Measurements from ENCODE around the gene NKX6-2.

Gene NKX6-2

DNA sequence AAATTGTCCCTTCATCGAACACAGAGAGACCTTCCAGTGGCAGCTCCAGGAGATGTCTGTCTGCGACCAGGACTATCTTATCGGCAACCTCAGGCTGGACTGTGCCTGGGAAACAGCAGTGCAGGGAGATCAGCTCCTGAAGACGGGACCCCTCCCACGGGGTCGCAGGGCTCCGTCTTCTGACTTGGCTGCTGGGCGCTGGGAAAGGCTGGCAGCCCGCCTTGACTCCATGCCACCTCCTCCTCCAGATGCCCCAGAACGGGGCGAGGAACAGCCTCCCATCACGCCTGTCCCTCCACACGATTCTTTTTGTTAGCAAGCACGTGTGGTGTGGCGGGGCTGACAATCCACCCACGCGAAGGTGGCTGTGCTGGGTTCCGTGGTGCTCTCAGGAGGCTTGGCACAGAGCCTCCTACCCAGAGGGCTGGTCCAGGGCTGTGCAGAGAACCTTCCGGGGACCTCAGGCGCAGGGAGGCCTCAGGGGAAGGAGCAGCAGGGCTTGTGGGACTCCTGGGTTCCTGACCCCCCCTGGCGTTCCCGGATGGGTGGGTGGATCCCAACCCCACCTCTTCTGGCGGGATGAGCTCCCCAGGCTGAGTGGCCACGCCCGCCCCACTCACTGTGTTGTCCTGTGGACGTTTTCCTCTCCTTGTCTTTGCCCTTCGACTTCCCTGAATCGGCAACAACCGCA is 47.6 kb upstream of the NKX6-2 start:
- Histone ChIP-seq H3K36me3 (ENCODE audit: insufficient read depth, low read length) (no peaks in the 10 kb centered on the region), H3K27ac (ENCODE audit: low read length) (no peak overlapping the region), H2AFZ (ENCODE audit: low read depth, low read length) (no peak overlapping the region), H3K4me3 (ENCODE audit: low read depth in 1 of 2, low read length in 2 of 2) (no peak overlapping the region), H3K27me3 (ENCODE audit: insufficient read depth, low read length, poor library complexity) (no peaks in the 10 kb centered on the region), H3K9ac (ENCODE audit: low read depth, low read length) (no peak overlapping the region), H3K9me3 (ENCODE audit: insufficient read depth, low read length, severe bottlenecking) (no peaks in the 10 kb centered on the region), H3K79me2 (ENCODE audit: insufficient read depth, low read length) (no peaks in the 10 kb centered on the region), H3K4me1 (ENCODE audit: insufficient read depth, low read length) (no peaks in the 10 kb centered on the region), H4K20me1 (ENCODE audit: insufficient read depth, low read length) (peaks cover 6% of the 10 kb centered on the region; the same call in 1 of the 2 replicates), H3K4me2 (ENCODE audit: insufficient read depth, low read length) (no peak overlapping the region)
- TF ChIP-seq CTCF (IDR thresholded peaks at IDR 0.05; ENCODE audit: borderline replicate concordance, extremely low read depth, low read length, poor library complexity, severe bottlenecking) (no peak), EZH2 (IDR thresholded peaks at IDR 0.05; ENCODE audit: borderline replicate concordance, low read depth, low read length, severe bottlenecking) (no peak)
- no peak for ATAC-seq (ENCODE audit: insufficient read depth, low read depth)
- DNase-seq, result no peak

GRCh38 chr10:132832186-132832969 is 46.4 kb upstream of the NKX6-2 start:
- no peaks in the 10 kb centered on the region for H3K4me1 ChIP-seq (ENCODE audit: insufficient read depth, low read length)
- no peak overlapping the region for H3K9ac ChIP-seq (ENCODE audit: low read depth, low read length)
- H3K4me3 ChIP-seq (ENCODE audit: low read depth in 1 of 2, low read length in 2 of 2), result no peak overlapping the region
- H3K36me3 ChIP-seq (ENCODE audit: insufficient read depth, low read length), result no peaks in the 10 kb centered on the region
- H2AFZ ChIP-seq (ENCODE audit: low read depth, low read length), result no peak overlapping the region
- ATAC-seq (ENCODE audit: insufficient read depth, low read depth) (no peak), DNase-seq (no peak)
- H4K20me1 ChIP-seq (ENCODE audit: insufficient read depth, low read length), result peaks cover 3% of the 10 kb centered on the region; the same call in 1 of the 2 replicates
- no peaks in the 10 kb centered on the region for H3K79me2 ChIP-seq (ENCODE audit: insufficient read depth, low read length)
- H3K27me3 ChIP-seq (ENCODE audit: insufficient read depth, low read length, poor library complexity), result no peaks in the 10 kb centered on the region
- H3K27ac ChIP-seq (ENCODE audit: low read length), result no peak overlapping the region
- H3K4me2 ChIP-seq (ENCODE audit: insufficient read depth, low read length), result no peak overlapping the region
- no peaks in the 10 kb centered on the region for H3K9me3 ChIP-seq (ENCODE audit: insufficient read depth, low read length, severe bottlenecking)
- TF ChIP-seq EZH2 (IDR thresholded peaks at IDR 0.05; ENCODE audit: borderline replicate concordance, low read depth, low read length, severe bottlenecking), result no peak
- no peak for TF ChIP-seq CTCF (IDR thresholded peaks at IDR 0.05; ENCODE audit: borderline replicate concordance, extremely low read depth, low read length, poor library complexity, severe bottlenecking)

DNA sequence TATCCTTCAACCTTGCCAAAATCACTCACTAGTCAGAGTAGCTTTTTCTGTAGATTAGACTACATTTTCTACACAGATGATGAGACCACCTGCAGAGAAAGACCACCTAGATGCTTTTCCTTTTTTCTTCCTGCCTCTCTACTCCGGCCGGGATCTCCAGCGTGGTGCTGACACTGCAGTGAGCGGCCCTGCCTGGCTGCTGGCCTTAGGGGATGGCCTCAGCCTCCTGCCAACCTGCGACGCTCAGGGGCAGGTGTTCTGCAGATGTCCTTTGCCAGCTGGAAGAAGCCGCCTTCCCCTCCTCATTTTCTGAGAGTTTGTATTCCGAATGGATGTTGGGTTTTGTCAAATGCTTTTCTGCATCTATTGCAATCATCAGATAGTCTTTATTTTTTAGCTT is 43.5 kb upstream of the NKX6-2 start:
- Histone ChIP-seq H4K20me1 (ENCODE audit: insufficient read depth, low read length) (no peaks in the 10 kb centered on the region), H3K27ac (ENCODE audit: low read length) (no peak overlapping the region), H3K79me2 (ENCODE audit: insufficient read depth, low read length) (no peaks in the 10 kb centered on the region), H3K36me3 (ENCODE audit: insufficient read depth, low read length) (no peaks in the 10 kb centered on the region), H3K4me3 (ENCODE audit: low read depth in 1 of 2, low read length in 2 of 2) (no peak overlapping the region), H2AFZ (ENCODE audit: low read depth, low read length) (no peak overlapping the region), H3K9ac (ENCODE audit: low read depth, low read length) (no peak overlapping the region), H3K4me2 (ENCODE audit: insufficient read depth, low read length) (no peak overlapping the region), H3K9me3 (ENCODE audit: insufficient read depth, low read length, severe bottlenecking) (peaks cover 19% of the 10 kb centered on the region), H3K27me3 (ENCODE audit: insufficient read depth, low read length, poor library complexity) (no peaks in the 10 kb centered on the region), H3K4me1 (ENCODE audit: insufficient read depth, low read length) (no peaks in the 10 kb centered on the region)
- DNase-seq (no peak), ATAC-seq (ENCODE audit: insufficient read depth, low read depth) (no peak)
- TF ChIP-seq CTCF (IDR thresholded peaks at IDR 0.05; ENCODE audit: borderline replicate concordance, extremely low read depth, low read length, poor library complexity, severe bottlenecking) (no peak), EZH2 (IDR thresholded peaks at IDR 0.05; ENCODE audit: borderline replicate concordance, low read depth, low read length, severe bottlenecking) (no peak)
